Caco-2 (cell line): ENCODE measurements around the gene ULK1. TPM values are rescaled to one million over a fixed set of nuclear protein-coding genes. Genes with fewer than 3 reads are reported as not detected.

Experiments
- BruUV-seq: library from RNA; stranded (reverse); fragments of 400-500 nt; replicated peaks from 2 replicates; lab custom pipeline; 2021; lab: Mats Ljungman, UMichigan
- CTCF ChIA-PET: fragments of 300-600 bp; sonication (Branson Sonifier 250); formaldehyde crosslinking; loops from one replicate; lab custom pipeline; 2022; ENCODE audit warnings: antibody characterized with exemption; lab: Charles Lee
- POLR2A ChIA-PET: fragments of 300-600 bp; sonication (Branson Sonifier 250); formaldehyde crosslinking; loops from one replicate; lab custom pipeline; 2022; ENCODE audit warnings: antibody characterized with exemption; lab: Charles Lee
- DNase-seq, 2 experiments: peaks; one replicate each; pipeline versions ENCODE4 v3.0.0 to v3.0.0-alpha.2; 2020 to 2022
- H3K27me3 ChIP-seq: replicated peaks from 2 replicates; pipeline ENCODE4 v1.6.0; 2011; ENCODE audit warnings: low read length; ENCODE audit not compliant: control insufficient read depth, insufficient read depth
- H3K36me3 ChIP-seq: 2 replicates; pipeline ENCODE4 v1.5.1; 2011; ENCODE audit warnings: low read length; ENCODE audit not compliant: control insufficient read depth, insufficient read depth
- H3K4me1 ChIP-seq: fragments of 250-450 bp; sonication (Bioruptor Pico); 2 replicates; pipeline ENCODE4 v1.5.1; 2020; ENCODE audit warnings: mild to moderate bottlenecking
- H3K4me3 ChIP-seq: 2 replicates; pipeline ENCODE4 v1.5.1; 2011; ENCODE audit warnings: low read depth, mild to moderate bottlenecking, control low read depth, low read length
- H3K9me3 ChIP-seq: fragments of 250-450 bp; sonication (Bioruptor Pico); 2 replicates; pipeline ENCODE4 v1.5.1; 2020; ENCODE audit warnings: mild to moderate bottlenecking, moderate library complexity
- H3K27ac Mint-ChIP-seq: one replicate; pipeline ENCODE4 v1.8.0; 2022; ENCODE audit warnings: mixed read lengths; ENCODE audit not compliant: unreplicated experiment
- H3K27me3 Mint-ChIP-seq: one replicate; pipeline ENCODE4 v1.8.0; 2022; ENCODE audit warnings: mixed read lengths; ENCODE audit not compliant: insufficient read depth, unreplicated experiment
- H3K36me3 Mint-ChIP-seq: one replicate; pipeline ENCODE4 v1.8.0; 2022; ENCODE audit warnings: mild to moderate bottlenecking, mixed read lengths; ENCODE audit not compliant: insufficient read depth, unreplicated experiment
- H3K4me1 Mint-ChIP-seq: one replicate; pipeline ENCODE4 v1.8.0; 2022; ENCODE audit warnings: low read depth, mixed read lengths; ENCODE audit not compliant: unreplicated experiment
- H3K4me3 Mint-ChIP-seq: one replicate; pipeline ENCODE4 v1.8.0; 2022; ENCODE audit warnings: mild to moderate bottlenecking, moderate library complexity, mixed read lengths; ENCODE audit not compliant: unreplicated experiment
- H3K9me3 Mint-ChIP-seq: one replicate; pipeline ENCODE4 v1.8.0; 2022; ENCODE audit warnings: mixed read lengths; ENCODE audit not compliant: unreplicated experiment
- CTCF ChIP-seq, 2 experiments: fragments of 200-600 bp in 1 of 2; IDR thresholded peaks; 1 replicate in 1 of 2; 2 replicates in 1 of 2; pipeline versions ENCODE4 v1.5.1 to v1.8.0; 2011 to 2022; ENCODE audit warnings: antibody characterized with exemption in 1 of 2, control low read depth in 1 of 2, inconsistent platforms in 1 of 2, low read depth in 1 of 2, low read length in 1 of 2, mild to moderate bottlenecking in 1 of 2, moderate library complexity in 1 of 2; ENCODE audit not compliant: insufficient read depth in 1 of 2, severe bottlenecking in 1 of 2, unreplicated experiment in 1 of 2
- intact Hi-C: fragments of 100-400 bp; cut with micrococcal nuclease; formaldehyde crosslinking; loops from one replicate; pipeline ENCODE4 v1.10.0; 2022; ENCODE audit not compliant: unreplicated experiment
- total RNA-seq: library from RNA; stranded (reverse); gene quantifications from 2 replicates; pipeline ENCODE4 v1.2.3, GENCODE V29; 2022

The ULK1 gene
- total RNA-seq, 1 experiment from 2014 or later: 61.1 TPM

DNA sequence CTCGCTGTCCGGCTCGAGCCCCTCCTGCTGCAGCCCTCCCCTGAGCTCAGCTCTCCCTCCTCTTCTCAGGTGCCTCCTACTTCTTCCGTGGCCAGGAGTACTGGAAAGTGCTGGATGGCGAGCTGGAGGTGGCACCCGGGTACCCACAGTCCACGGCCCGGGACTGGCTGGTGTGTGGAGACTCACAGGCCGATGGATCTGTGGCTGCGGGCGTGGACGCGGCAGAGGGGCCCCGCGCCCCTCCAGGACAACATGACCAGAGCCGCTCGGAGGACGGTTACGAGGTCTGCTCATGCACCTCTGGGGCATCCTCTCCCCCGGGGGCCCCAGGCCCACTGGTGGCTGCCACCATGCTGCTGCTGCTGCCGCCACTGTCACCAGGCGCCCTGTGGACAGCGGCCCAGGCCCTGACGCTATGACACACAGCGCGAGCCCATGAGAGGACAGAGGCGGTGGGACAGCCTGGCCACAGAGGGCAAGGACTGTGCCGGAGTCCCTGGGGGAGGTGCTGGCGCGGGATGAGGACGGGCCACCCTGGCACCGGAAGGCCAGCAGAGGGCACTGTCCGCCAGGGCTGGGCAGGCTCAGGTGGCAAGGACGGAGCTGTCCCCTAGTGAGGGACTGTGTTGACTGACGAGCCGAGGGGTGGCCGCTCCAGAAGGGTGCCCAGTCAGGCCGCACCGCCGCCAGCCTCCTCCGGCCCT, 43.4 kb upstream of the ULK1 start:
- Histone ChIP-seq H3K9me3 (no peaks in the 10 kb centered on the region), H3K4me3 (no peak overlapping the region), H3K4me1 (no peaks in the 10 kb centered on the region), H3K27me3 (no peaks in the 10 kb centered on the region), H3K36me3 (no peaks in the 10 kb centered on the region)
- H3K27ac Mint-ChIP-seq: no peak overlapping the region
- CTCF ChIA-PET: no interaction called here
- no peak for DNase-seq
- H3K9me3 Mint-ChIP-seq: no peaks in the 10 kb centered on the region
- intact Hi-C loops: no loop called here
- POLR2A ChIA-PET: no interaction called here
- no peaks in the 10 kb centered on the region for H3K36me3 Mint-ChIP-seq
- peaks cover 1% of the 10 kb centered on the region for H3K4me1 Mint-ChIP-seq
- no TSS peak for BruUV-seq
- TF ChIP-seq CTCF (IDR thresholded peaks at IDR 0.05; ENCODE audit: insufficient read depth in 1 of 2, low read depth in 1 of 2, low read length in 1 of 2, severe bottlenecking in 1 of 2, unreplicated experiment in 1 of 2): no peak
- H3K27me3 Mint-ChIP-seq: no peaks in the 10 kb centered on the region
- no peak overlapping the region for H3K4me3 Mint-ChIP-seq

DNA sequence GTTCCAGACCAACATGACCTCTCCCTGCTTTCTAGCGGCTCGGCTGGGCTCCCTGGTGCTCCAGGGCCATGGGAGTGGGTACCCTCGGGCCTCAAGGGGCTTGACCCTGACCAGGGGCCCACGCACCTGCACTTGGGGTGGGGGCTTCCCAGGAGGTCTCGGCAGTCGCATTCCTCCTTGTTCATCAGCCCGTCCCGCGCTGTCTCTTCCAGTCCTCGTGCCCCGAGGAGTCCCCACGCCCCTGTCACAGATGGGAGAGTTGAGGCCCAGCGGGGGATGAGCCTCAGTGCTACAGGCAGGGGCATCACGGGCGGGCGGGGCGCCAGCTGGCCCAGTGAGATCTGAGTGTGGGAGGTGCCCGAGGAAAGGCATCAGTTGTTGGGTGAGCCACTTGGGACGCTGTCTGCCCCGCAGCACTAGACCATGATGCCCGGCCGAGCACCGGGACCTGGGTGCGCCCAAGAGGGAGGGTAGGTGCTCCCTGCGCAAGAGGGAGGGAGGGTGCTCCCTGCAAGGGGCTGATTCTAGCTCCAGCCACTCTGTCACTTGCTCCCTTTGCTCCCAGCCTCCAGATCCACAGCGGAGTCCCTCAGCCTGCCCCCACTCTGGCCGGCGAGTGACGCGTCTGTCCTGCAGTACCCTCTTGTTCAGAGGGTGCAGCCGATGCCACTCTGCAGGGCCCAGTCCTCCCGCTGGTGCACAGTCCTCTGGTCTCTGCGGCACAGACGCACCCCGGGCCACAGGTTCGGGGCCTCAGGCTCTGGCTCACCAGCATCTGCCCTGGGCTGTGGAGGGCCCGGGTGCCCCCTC, 42.5 kb upstream of the ULK1 start:
- H3K4me3 Mint-ChIP-seq: no peak overlapping the region
- H3K27ac Mint-ChIP-seq: no peak overlapping the region
- H3K4me1 Mint-ChIP-seq: peaks cover 8% of the 10 kb centered on the region
- DNase-seq: peak in 1 of 2 experiments; percentile 38
- H3K9me3 Mint-ChIP-seq: no peaks in the 10 kb centered on the region
- no peaks in the 10 kb centered on the region for H3K4me1 ChIP-seq
- ChIA-PET CTCF (no interaction called here), POLR2A (no interaction called here)
- TF ChIP-seq CTCF (IDR thresholded peaks at IDR 0.05; ENCODE audit: insufficient read depth in 1 of 2, low read depth in 1 of 2, low read length in 1 of 2, severe bottlenecking in 1 of 2, unreplicated experiment in 1 of 2): no peak
- H3K4me3 ChIP-seq: no peak overlapping the region
- H3K36me3 Mint-ChIP-seq: no peaks in the 10 kb centered on the region
- intact Hi-C loops: no loop called here
- no TSS peak for BruUV-seq
- H3K36me3 ChIP-seq: no peaks in the 10 kb centered on the region
- no peaks in the 10 kb centered on the region for H3K9me3 ChIP-seq
- no peaks in the 10 kb centered on the region for H3K27me3 ChIP-seq
- no peaks in the 10 kb centered on the region for H3K27me3 Mint-ChIP-seq

DNA sequence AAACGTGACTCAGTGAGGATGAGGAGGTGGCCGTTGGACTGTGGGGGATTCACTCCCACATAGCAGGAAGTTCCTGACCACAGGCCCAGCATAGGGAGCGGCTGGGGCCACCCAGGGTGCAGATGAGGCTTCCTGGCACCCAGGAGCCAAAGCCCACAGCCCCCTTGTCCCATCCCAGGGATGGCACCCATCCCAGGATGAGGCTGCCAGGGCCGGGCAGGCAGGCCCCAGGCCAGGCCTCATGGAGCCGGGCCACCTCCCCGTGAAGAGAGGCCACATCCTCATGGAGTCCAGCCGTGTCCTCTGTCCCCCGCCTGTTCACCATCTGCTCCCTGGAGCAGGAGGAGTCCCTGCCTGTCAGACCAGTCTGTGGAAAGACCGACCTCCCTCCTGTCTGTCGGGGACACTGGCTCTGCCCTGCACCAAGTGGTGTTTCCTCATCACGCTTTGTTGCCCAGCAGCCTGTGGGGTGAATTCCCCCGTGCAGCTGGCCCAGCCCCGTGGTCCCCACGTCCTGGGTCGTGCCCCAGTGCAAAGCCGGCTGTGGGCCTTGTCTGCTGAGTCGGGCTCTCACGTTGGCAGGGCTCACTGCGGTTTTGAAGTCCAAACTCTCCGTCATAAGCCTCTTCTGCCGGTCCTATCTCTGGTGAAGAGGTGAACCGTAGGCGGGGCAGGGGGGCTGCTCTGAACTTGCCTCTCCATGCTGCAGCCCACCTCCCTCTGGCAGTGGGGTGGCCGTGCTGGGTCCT, 41.7 kb upstream of the ULK1 start:
- Mint-ChIP-seq H3K27ac (no peak overlapping the region), H3K36me3 (peaks cover 7% of the 10 kb centered on the region), H3K4me1 (peaks cover 8% of the 10 kb centered on the region), H3K4me3 (no peak overlapping the region), H3K27me3 (no peaks in the 10 kb centered on the region), H3K9me3 (no peaks in the 10 kb centered on the region)
- CTCF ChIA-PET: no interaction called here
- Histone ChIP-seq H3K4me1 (no peaks in the 10 kb centered on the region), H3K36me3 (no peaks in the 10 kb centered on the region), H3K9me3 (no peaks in the 10 kb centered on the region), H3K4me3 (no peak overlapping the region), H3K27me3 (no peaks in the 10 kb centered on the region)
- BruUV-seq: no TSS peak
- no peak for DNase-seq
- POLR2A ChIA-PET: no interaction called here
- intact Hi-C loops: no loop called here
- TF ChIP-seq CTCF (IDR thresholded peaks at IDR 0.05; ENCODE audit: insufficient read depth in 1 of 2, low read depth in 1 of 2, low read length in 1 of 2, severe bottlenecking in 1 of 2, unreplicated experiment in 1 of 2): no peak
